Embryonic facial prominence (tissue), 1 donor: ENCODE measurements around the gene PHKB.
"Not testable (repeated sequence)": the region's sequence is repeated elsewhere in the genome, so short reads cannot be mapped to it uniquely, and the experiment has no call there.

Experiments used
- DNase-seq: peaks from one replicate; pipeline ENCODE4 v3.0.0-alpha.2; 2016; ENCODE audit errors: extremely low spot score

Gene PHKB

GRCh38 chr16:47469227-47469626, 8.1 kb downstream of the PHKB start:
- DNase-seq: no peak

GRCh38 chr16:47470211-47470610, 9.1 kb downstream of the PHKB start:
- no peak for DNase-seq

DNA sequence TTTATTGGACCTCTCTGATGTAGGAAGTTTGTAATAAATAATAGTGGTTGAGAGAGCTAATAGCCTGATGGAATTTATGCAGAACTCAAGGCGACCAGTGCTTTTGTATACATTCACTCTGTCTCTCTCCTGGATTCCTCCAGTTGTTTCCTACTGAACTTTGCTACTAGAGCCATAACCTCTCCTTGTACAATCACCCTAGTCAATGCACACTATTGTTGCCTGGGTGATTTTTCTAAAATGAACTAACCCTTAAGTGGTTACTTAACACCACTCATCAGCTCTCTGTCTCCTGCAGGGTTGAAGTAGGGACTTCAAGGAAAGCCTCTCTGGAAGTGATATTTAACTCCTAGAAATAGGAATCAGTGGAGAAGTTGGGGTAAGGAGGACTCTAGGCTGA, 9.7 kb downstream of the PHKB start:
- no peak for DNase-seq

DNA sequence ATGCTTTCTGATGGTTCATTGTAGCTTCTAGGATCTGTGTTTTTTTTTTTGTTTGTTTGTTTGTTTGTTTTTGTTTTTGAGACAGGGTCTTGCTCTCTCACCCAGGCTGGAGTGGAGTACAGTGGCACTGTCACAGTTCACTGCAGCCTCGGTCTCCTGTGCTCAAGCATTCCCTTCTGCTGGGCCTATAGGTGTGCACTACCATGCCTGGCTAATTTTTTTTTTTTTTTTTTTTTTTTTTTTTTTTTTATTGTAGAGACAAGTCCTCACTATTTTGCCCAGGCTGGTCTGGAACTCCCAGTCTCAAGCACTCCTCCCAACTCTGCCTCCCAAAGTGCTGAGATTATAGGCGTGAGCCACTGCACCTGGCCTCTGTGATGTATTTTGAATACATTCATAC, 11.9 kb downstream of the PHKB start:
- not testable (repeated sequence) for DNase-seq

GRCh38 chr16:47473792-47474191, 12.7 kb downstream of the PHKB start:
- DNase-seq: no peak

DNA sequence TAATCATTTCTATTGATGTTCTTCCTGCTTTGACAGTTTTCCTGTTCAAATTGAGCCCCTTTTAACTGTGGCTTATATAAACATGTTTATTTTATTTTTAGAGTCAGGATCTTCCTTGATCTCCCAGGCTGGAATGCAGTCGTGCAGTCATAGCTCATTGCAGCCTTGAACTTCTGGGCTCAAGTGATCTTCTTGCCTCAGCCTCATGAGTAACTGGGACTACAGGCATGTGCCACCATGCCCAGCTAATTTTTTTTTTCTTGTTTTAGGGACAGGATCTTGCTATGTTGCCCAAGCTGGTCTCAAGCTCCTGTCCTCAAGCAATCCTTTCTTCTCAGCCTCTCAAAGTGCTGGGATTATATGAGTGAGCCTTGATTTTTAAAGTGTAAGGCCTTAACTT, 14.7 kb downstream of the PHKB start:
- DNase-seq: no peak

DNA sequence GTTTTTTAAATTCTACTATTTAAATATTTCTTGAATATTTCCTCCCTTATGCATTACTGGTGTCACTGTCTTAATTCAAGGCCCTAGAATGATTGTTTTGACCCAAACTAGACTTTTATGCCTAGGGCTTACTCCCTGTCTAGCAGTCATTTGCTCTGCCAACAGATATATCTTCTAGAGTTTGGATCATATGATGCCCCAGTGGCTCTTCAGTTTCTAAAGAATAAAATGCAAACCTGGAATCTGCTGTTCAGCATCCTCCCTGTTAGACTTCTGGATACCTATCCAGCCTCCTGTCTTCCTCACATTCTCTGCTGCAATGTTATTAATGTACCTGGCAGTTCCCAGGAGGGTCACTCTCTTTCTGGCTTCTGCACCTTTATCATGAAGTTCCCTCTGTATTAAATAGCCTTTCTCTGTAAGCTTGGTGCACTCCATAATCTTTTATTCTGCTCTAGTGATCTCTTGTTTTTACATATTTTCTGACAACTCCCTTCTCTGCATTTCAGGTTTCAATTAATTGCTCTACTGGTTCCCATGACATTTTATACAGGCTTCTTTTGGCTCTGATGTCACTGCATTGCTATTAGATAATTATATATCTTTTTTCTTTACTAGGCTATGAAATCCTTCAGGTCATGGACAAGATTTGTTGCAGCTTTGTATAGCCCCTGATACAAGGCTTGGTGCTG, 15.7 kb downstream of the PHKB start:
- DNase-seq: no peak

- no peak for DNase-seq
These were observed 16.5 kb downstream of the PHKB start for GRCh38 chr16:47477679-47478078.

DNA sequence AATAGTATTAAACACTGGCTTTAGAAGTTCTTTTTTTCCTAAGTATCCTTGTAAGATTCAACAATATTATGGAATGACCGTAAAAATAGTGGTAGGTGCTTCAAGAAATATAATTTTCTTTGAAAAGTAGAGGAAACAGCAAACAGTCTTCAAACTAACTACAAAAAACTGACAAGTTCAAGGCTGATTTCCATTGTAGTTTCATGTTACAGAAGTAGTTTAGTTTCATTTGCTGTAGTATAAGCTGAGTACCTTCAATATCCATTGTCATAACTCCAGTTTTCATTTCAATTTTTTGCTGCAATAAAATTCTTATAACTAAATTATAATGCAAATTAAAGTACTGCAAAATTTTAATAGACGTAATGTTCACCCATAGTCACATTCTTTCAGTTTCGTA, 19.3 kb downstream of the PHKB start:
- no peak for DNase-seq

DNA sequence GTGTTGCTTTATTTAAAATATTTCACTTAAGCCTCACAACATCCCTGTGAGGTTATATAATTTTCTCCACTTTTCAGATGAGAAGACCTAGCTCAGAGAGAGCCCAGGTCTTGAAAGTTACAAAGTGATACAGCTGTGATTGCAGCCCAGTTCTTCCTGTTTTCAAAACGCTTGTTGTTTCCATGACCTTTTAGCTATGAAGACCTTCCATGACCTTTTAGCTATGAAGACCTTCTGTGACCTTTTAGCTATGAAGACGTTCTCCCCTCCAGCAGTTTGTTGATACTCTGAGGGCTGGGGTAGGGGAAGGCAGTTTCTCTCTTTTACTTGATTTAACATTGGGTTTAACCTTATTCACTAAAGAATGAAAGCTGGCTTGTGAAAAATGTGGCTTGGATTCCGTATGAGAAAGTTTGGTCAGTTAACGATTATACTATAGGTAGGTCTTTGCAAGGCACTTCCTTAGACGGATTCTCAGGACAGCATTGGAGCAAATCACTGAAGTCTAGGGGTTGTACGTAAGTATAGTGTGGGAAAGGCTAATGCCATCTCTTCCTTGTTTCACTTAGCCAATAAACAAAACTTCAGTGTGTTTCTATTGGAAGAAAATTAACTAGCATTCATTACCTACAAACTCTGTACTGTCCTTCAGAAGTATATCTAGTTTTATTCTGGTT, 20.7 kb downstream of the PHKB start:
- DNase-seq: no peak

DNA sequence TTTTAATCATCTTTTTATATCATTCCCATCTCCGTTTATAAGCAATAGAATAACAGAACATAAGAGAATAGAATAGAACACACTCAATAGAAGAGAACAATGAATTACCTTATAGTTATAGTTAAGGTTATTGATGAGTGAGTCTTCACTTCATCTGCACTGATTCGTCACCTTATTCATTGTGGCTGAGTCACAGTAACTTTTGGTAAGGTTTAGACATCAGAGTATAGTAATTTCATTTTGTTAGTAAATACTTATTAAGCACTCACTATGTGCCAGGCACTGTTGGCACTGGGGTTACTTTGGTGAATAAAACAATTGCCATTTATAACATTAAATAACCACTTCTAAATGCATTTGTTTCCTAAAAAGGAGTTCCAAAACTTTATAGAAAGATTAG, 22.5 kb downstream of the PHKB start:
- DNase-seq: no peak

DNA sequence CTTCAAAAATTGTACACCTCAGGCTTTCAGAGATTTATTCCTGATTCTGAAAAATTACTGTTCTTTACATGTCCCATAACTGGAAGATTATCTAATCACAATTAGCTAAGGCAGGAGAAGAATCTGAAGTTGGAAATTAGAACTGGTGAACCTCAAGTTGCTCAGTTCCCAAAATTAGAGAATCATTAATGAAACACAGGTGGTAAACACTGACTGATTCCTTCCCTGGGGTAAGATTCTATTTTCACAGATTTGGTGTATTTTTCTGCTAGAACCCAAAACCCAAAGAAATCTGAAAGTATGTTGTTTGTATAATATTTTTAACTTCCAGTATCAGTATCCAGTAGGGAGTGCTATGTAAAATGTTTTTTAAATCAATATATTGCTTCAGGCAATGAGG, 25.7 kb downstream of the PHKB start:
- DNase-seq: no peak

- DNase-seq: no peak
These were observed 26.9 kb downstream of the PHKB start for GRCh38 chr16:47488051-47488450.

DNA sequence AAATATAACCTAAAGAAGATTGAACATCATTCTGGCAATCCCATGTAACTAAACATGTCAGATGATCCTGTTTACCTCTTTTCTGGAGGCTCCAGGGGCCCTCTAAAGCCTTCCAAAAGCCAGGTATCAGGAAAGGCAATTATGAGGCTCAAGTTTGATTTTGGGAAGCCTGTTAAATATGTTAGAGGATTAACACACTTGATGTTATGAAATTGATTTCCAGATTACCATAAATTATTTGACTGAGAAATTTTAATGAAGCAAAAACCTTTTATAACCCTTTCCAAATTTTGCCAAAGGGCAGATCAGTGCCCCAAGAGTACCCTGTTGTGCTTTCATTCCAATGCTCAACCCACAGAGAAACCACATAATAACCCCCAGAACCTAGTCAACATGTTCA, 29.3 kb downstream of the PHKB start:
- DNase-seq: no peak

- no peak for DNase-seq
These were observed 30.9 kb downstream of the PHKB start for GRCh38 chr16:47492036-47492427.

DNA sequence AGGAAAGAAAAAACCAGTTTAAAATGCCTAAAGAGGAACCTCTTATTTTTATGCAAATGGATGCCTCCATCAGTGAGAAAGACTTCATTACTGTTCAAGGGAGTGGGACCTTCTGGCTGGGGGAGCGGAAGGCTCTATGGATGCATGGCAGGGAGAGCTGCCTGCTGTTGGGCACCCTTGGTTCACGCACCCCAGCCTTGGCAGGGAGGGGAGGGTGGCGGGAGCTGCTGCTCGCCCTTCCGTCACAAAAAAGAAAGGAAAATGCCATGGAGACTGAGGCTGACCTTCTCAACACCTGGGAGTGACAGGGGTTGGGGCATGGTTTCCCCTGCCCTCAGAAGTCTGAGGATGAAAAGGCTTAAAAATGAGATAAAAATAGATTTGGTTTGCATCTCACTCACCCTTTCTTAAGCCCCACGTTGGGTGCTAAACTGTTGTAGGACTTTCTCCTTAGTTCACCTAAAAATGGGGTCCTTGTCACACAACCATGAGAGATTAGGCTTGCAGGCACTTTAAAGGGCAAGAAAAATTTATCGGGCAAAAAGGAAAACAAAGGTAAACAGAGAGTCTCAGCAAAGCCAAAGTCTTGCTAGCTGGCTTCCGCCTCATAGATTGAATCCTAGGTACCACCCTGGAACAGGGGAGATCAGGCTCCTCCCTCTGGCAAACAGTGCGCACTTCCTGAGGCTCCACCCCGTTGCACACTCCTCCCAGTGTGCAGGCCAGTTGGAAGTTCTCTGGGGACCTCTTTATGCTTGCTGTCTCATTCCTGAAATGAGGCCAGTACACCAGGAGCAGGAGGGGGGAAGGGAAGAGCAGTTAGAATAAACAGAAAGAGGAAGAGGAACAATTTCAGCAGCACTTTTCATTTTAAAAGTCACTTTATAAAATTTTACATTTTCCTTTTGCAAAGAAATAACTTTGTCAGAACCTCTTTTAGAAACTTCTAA, 31.6 kb downstream of the PHKB start:
- no peak for DNase-seq

DNA sequence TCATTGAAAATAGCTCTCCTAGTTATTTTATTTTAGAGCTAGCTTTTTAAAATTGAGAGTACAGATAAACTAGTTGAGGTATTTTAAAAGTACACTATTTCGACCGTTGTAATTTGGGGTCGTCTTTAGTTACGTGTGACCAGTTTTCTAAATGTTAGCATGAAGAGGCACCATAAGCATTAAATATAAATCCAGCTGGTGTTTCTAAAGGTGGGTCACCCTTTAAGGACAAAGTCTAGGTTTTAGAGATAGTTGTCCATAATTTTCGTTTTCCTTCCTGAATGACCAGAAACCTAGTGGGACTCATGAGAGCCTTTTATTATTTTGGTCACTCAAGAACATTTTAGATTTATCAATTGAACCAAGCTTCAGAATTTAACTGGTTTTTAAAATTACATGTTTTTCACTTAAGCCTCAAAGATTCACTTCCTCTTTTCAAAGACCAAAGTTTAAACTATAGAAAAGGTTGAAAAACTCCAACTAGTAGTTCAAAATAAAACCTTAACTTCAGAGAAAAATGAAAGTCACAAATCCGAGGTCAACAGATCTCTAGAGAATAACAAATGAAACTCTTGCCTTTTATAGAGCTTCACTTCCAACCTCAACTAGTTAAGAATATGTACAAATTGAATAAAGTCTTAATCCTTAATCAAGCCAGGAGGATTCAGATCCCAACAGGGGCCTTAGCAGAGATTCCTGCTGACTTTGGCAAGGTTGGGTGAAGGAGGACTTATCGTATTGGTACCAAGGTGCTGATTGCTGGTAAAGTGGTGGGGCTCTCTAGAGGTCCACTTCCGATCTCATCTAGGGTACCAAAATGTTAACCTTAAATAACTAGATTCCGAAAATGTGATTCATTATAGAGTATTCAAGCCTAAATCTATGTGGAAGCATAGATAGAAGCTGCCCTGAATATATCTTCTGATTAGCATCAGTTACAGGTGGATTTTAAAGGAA, 32.5 kb downstream of the PHKB start:
- no peak for DNase-seq

DNA sequence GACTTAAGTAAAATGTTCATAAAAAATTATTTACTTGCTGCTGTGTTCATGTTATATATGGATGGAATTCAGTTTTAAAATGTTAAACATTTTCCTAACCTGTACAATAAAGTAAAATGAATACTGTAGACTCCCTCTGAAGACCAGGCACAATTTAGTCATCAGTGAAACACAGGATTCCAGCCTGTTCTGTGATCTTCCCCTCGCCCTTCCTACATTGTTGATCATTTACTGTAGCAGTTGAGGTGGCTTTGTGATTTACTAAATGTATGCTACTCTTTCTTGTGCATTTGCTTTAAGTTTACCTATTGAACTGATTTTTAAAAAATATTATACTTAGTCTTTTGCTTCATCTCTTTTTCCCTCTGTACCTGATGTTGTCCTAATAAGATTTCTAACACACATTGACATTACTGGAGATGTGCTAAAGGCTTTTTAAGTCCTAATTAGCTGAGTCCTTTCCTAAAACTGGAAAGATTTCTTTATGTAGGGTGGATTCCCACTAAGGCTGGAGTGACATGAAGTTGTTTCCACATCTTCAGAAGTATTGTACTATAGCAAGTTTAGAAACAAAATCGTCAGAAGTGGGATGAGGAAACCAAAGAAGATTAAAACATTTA, 38.1 kb downstream of the PHKB start:
- DNase-seq: no peak

DNA sequence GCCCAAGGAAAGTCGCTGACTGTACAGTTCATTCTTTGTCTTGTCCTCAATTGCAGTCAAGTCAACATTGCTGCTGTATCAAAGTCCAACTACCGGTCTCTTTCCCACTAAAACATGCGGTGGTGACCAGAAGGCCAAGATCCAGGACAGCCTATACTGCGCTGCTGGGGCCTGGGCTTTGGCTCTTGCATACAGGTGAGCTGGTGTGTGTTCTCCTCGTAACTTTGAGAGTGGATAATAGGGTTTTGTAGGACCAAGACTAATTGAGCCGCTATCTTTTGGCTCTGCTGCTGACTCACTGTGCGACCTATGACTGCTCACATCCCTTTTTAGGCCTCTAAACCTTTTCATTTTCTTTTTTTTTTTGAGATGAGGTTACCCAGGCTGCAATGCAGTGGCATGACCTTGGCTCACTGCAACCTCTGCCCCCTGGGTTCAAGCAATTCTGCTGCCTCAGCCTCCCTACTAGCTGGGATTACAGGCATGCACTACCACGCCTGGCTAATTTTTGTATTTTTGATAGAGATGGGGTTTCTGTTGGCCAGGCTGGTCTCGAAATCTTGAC, 38.7 kb downstream of the PHKB start:
- no peak for DNase-seq

DNA sequence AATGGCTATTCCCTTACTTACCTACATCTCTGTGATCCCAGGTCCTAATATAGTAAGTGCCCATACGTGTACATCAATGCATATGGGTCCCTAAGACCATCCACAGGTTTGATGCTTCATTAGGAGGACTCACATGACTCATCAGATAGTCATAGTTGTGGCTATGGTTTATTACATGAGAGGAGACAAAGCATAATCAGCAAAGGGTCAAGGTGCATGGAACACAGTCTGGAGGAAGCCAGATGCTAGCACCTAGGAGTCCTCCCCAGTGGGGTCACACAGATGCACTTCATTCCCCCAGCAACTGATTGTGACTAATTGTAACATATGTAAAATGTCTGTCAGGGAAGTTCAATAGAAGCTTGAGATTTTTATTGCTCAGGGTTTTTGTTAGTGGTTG, 42.8 kb downstream of the PHKB start:
- DNase-seq: no peak

DNA sequence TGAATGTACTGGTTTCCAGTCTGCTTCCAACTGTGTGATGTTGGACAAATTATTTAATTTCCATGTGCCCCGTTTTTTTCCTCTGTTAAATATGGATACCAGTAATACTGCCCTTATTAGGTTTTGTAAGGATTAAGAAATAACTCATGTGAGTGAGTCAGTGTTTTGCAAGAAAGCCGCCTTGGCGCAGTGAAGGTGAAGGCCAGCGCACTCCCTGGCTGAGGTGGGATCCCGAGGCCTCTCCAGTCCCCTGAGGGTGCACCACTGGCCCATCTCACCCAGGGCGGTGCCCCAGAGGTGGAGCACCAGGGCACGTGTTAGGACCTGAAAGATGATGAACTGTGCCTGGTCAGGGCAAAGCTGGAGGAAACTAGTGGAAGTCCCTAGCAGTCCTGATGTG, 43.5 kb downstream of the PHKB start:
- no peak for DNase-seq
